ENCODE measurements around the gene DRD2. TPM values are rescaled to one million over a fixed set of nuclear protein-coding genes. Genes with fewer than 3 reads are reported as not detected.

The DRD2 gene
- total RNA-seq, 4 donors from 2014 or later, result 0.41 to 31.3 TPM; not detected in 2

DNA sequence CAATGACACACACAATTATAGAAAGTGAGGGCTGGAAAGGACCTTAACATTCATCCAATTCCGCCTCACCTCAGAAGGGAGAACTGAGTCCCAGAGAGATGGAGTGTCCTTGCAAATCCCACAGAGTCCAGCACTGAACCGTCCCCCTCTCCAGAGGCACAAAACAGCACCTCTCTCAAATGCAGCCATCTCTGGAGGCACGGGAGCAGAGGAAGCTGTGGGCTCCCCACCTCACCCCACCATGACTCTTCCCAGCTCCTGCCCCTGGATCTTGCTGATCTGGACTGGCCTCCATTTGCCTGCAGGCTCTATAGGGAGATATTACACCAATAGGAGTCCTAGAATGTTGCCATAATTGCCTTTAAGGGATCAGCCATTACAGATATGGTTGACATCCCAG, 1.4 kb upstream of the DRD2 start:
- Histone ChIP-seq H3K9me3 (no peaks in the 10 kb centered on the region), H3K27me3 (peaks cover 51 to 64% (median 61%) of the 10 kb centered on the region in 3 donors), H3K36me3 (no peaks in the 10 kb centered on the region), H3K27ac (no peak overlapping the region), H3K4me3 (no peak overlapping the region), H3K4me1 (no peaks in the 10 kb centered on the region)
- ATAC-seq (no peak), DNase-seq (no peak)
- in situ Hi-C loops (cut with MboI; ENCODE audit: low sequenced_read_pairs in 4 of 4) (no loop called here), intact Hi-C loops (cut with DNase I; ENCODE audit: low total_unique reads) (no loop called here)
- TF ChIP-seq POLR2A (IDR thresholded peaks at IDR 0.05), result no peak
- TF ChIP-seq, protein P1, sequence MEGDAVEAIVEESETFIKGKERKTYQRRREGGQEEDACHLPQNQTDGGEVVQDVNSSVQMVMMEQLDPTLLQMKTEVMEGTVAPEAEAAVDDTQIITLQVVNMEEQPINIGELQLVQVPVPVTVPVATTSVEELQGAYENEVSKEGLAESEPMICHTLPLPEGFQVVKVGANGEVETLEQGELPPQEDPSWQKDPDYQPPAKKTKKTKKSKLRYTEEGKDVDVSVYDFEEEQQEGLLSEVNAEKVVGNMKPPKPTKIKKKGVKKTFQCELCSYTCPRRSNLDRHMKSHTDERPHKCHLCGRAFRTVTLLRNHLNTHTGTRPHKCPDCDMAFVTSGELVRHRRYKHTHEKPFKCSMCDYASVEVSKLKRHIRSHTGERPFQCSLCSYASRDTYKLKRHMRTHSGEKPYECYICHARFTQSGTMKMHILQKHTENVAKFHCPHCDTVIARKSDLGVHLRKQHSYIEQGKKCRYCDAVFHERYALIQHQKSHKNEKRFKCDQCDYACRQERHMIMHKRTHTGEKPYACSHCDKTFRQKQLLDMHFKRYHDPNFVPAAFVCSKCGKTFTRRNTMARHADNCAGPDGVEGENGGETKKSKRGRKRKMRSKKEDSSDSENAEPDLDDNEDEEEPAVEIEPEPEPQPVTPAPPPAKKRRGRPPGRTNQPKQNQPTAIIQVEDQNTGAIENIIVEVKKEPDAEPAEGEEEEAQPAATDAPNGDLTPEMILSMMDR (IDR thresholded peaks at IDR 0.05 in 4 of 5, conservative IDR thresholded peaks at IDR 0.05 in 1 of 5), result no peak

DNA sequence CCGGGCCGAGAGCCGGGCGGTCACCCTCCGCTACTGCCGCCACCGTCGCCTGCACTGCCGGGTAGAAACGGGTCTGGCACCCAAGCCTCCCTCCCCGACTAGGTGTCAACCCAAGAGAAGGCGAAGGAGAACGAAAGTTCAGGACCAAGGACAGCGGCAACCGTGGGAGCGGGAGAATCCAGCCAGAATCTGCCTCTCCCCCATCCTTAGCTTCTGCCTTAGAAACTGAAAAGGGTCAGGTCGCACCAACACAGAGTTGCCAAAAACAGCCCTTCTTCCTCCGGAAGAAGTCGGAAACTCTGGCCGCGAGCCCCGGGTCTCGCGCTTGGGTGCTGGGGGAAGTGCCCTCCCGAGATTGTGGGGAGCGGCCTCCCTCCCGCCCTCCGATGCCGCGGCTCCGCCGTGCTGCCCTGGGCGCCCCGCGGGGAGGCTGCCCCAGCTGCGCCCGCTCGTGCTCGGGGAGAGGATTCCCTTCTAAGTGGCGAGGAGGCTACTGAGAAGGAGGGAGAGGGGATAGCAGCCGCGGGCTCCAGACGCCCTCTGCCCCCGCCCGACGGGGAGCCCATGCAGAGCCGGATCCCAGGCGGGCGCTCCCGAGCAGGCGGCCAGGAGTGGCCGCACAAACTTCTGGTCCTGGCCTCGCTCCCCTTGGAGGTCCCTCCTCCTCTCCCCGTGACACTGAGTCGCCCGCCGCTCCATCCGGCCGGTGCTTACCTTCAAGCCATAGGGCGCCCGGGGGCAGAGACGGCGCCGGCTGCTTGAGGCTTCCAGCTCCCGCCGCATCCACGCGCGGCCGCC, 637 bp downstream of the DRD2 start:
- in situ Hi-C loops (cut with MboI; ENCODE audit: low sequenced_read_pairs in 4 of 4) (no loop called here), intact Hi-C loops (cut with DNase I; ENCODE audit: low total_unique reads) (no loop called here)
- ATAC-seq, result peak; percentile 56 to 85
- no peak for TF ChIP-seq POLR2A (IDR thresholded peaks at IDR 0.05)
- TF ChIP-seq, protein P1 (IDR thresholded peaks at IDR 0.05 in 4 of 5, conservative IDR thresholded peaks at IDR 0.05 in 1 of 5), result no peak
- Histone ChIP-seq H3K4me1 (no peaks in the 10 kb centered on the region), H3K36me3 (no peaks in the 10 kb centered on the region), H3K9me3 (no peaks in the 10 kb centered on the region), H3K4me3 (no peak overlapping the region), H3K27ac (no peak overlapping the region), H3K27me3 (peaks cover 51 to 65% (median 61%) of the 10 kb centered on the region in 3 donors)
- peak; percentile 7 to 31 for DNase-seq

DNA sequence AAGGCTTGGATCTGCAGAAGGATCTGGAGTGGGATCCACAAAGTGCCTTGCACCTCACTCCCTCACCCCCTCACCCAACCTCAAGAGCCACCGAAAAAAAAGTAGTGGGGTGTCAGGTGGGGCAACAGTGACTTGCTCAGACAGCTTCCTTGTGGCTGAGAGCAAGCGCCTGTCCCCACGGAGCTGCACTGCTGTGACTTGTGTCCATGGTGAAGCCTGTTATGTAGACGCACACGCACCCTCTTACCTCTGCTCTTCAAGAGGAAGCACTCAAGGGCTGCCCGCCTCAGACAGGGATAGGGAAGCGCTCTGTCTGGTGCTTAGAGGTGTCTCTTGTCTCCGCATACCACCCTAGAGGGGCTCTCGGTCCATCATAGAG, 1.2 kb downstream of the DRD2 start:
- Histone ChIP-seq H3K36me3 (no peaks in the 10 kb centered on the region), H3K4me1 (no peaks in the 10 kb centered on the region), H3K27ac (no peak overlapping the region), H3K9me3 (no peaks in the 10 kb centered on the region), H3K4me3 (no peak overlapping the region), H3K27me3 (peaks cover 51 to 61% (median 60%) of the 10 kb centered on the region in 3 donors)
- DNase-seq (no peak), ATAC-seq (no peak)
- in situ Hi-C loops (cut with MboI; ENCODE audit: low sequenced_read_pairs in 4 of 4) (no loop called here), intact Hi-C loops (cut with DNase I; ENCODE audit: low total_unique reads) (no loop called here)
- TF ChIP-seq, protein P1 (IDR thresholded peaks at IDR 0.05 in 4 of 5, conservative IDR thresholded peaks at IDR 0.05 in 1 of 5), result no peak
- no peak for TF ChIP-seq POLR2A (IDR thresholded peaks at IDR 0.05)

DNA sequence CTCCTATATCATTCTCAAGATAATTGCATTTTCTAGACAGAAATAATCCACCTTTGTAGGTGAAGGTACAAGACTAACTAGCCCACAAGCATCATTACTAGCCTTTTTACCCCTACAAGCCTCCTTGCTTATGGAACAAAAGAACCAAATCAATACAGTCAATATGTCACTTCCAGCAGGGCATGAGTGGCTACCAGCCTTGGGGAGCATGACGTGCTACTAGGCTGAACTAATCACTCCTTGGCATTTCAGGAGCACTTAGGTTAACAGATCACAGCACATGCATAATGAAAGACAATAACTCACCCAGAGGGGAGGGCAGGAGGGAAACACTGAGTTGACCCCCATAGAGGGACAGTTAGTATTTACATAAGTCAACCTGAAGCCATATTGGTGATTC, 2.7 kb downstream of the DRD2 start:
- Histone ChIP-seq H3K9me3 (no peaks in the 10 kb centered on the region), H3K4me3 (no peak overlapping the region), H3K27ac (no peak overlapping the region), H3K4me1 (no peaks in the 10 kb centered on the region), H3K36me3 (no peaks in the 10 kb centered on the region), H3K27me3 (peaks cover 46 to 51% (median 51%) of the 10 kb centered on the region in 3 donors)
- TF ChIP-seq, protein P1 (IDR thresholded peaks at IDR 0.05 in 4 of 5, conservative IDR thresholded peaks at IDR 0.05 in 1 of 5), result no peak
- no peak for TF ChIP-seq POLR2A (IDR thresholded peaks at IDR 0.05)
- intact Hi-C loops (cut with DNase I; ENCODE audit: low total_unique reads) (no loop called here), in situ Hi-C loops (cut with MboI; ENCODE audit: low sequenced_read_pairs in 4 of 4) (no loop called here)
- no peak for ATAC-seq
- no peak for DNase-seq

Measured in gastrocnemius medialis (tissue), 4 donors.